Measurements from ENCODE around the gene NACAD.

DNA sequence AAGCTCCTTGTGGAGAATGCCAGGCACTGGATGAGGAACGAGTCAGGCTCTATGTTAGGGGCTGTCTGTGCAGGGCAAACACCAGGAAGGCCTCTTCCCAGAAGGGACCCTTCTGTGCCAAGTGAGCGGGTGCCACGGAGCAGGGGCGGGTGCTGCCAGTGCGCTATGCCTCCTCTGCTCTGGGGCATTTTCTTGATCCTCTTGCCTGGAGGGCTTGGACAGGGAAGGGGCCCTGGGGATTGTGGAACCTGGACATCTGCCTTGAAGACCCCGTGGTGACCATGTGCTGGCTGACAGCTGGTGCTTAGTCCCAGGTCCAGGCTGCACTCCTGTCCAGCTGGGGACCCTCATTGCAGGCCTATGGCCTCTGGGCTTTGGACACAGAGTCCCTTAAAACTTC, 38.2 kb upstream of the NACAD start:
- no peak for TF ChIP-seq POLR2A (IDR thresholded peaks at IDR 0.05)
- TF ChIP-seq, protein P1, sequence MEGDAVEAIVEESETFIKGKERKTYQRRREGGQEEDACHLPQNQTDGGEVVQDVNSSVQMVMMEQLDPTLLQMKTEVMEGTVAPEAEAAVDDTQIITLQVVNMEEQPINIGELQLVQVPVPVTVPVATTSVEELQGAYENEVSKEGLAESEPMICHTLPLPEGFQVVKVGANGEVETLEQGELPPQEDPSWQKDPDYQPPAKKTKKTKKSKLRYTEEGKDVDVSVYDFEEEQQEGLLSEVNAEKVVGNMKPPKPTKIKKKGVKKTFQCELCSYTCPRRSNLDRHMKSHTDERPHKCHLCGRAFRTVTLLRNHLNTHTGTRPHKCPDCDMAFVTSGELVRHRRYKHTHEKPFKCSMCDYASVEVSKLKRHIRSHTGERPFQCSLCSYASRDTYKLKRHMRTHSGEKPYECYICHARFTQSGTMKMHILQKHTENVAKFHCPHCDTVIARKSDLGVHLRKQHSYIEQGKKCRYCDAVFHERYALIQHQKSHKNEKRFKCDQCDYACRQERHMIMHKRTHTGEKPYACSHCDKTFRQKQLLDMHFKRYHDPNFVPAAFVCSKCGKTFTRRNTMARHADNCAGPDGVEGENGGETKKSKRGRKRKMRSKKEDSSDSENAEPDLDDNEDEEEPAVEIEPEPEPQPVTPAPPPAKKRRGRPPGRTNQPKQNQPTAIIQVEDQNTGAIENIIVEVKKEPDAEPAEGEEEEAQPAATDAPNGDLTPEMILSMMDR (IDR thresholded peaks at IDR 0.05) = no peak
